ENCODE results near the gene USP5. TPM values are rescaled to one million over a fixed set of nuclear protein-coding genes. Genes with fewer than 3 reads are reported as not detected.

USP5 gene
- polyA plus RNA-seq, 1 of the 3 experiments (the other 2 are of a cell fraction): 97.2 TPM

DNA sequence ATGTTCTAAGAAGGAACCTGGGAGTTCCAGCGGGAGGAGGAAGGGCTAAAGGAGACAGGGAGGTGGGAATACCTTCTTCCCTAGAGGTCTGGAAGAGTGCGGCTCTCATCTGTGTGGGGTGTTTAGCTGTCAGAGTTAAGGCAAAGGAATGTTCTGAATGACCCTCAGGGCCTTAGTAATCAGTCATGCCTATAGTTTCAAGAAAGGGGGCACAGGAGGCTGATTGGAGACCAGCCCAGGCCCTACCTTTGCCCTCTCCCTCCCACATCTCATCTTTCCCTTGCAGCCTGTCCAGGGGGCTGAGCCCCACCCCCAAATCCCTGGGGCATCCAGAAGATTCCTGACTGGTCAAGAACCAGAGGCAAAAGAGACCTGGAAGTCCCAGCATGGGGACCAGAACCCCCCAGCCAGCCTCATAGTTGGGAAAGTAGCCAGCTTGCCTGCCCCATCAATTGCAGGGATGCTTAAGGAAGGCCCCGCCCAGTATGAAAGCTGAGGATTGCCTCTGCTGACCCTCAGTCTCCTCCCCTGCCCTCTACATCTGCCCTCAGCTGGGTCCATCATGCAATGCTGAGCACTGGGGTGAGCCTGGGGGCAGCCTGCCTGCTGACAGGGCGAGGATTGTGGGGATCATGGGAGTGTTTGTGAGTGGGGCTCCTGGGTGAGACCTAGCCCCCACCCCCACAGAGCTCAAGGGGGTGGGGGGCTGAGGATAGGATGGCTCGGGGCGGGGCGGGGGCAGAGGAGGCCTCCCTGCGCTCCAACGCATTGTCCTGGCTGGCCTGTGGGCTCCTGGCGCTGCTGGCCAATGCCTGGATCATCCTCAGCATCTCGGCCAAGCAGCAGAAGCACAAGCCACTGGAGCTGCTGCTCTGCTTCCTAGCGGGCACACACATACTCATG, 28.5 kb upstream of the USP5 start:
- Histone ChIP-seq H3K4me1 (ENCODE audit: control insufficient read depth in 1 of 2, insufficient read depth in 2 of 2, low read depth in 1 of 2, low read length in 1 of 2) (peaks cover 24 to 70% of the 10 kb centered on the region in 2 experiments; a peak in 3 of 4 replicates), H3K4me2 (no peak overlapping the region), H4K20me1 (ENCODE audit: insufficient read depth) (no peaks in the 10 kb centered on the region), H3K79me2 (ENCODE audit: insufficient read depth) (peaks cover 5% of the 10 kb centered on the region; the same call in 1 of the 2 replicates), H3K9me3 (no peaks in the 10 kb centered on the region), H3K9ac (no peak overlapping the region), H2AFZ (ENCODE audit: low read depth) (no peak overlapping the region), H3K27ac (ENCODE audit: low read depth in 2 of 2, low read length in 1 of 2) (no peak overlapping the region), H3K9me2 (no peaks in the 10 kb centered on the region), H3K4me3 (ENCODE audit: low read depth in 2 of 2, low read length in 1 of 2) (no peak overlapping the region), H3F3A (replicated peaks; ENCODE audit: insufficient read depth) (peaks cover 8% of the 10 kb centered on the region), H3K36me3 (replicated peaks in 1 of 2; ENCODE audit: control insufficient read depth in 1 of 2, insufficient read depth in 2 of 2, low read length in 1 of 2) (no peaks in the 10 kb centered on the region), H3K27me3 (ENCODE audit: insufficient read depth) (no peaks in the 10 kb centered on the region)
- DNase-seq: no peak
- ChIA-PET POLR2A (interaction anchor here (0.6 to 7.0 kb wide), 4 partner anchors 14 to 140 kb away, joined by 3 to 46 read pairs (median 3); partner anchors contain the start of genes MLF2 and SPSB2), CTCF (interaction anchor here (0.6 to 14.1 kb wide), 11 partner anchors 12 to 210 kb away, joined by 3 to 246 read pairs (median 24); partner anchors contain the start of genes CDCA3, GNB3, MLF2 and PTMS)
- WGBS (ENCODE audit: low lambda C conversion rate): 79% methylated on average over 3 of the region's 12 CpGs
- TF ChIP-seq GATA2 (CRISPR knock-in tag; IDR thresholded peaks at IDR 0.05) (no peak), MEF2A (IDR thresholded peaks at IDR 0.05; ENCODE audit: borderline replicate concordance, low read depth) (no peak), FOSL2 (IDR thresholded peaks at IDR 0.05; ENCODE audit: borderline replicate concordance, low read depth) (no peak), EZH2phosphoT487 (IDR thresholded peaks at IDR 0.05; ENCODE audit: borderline replicate concordance, low read depth) (no peak), NFIC (IDR thresholded peaks at IDR 0.05; ENCODE audit: borderline replicate concordance) (no peak), TCF12 (IDR thresholded peaks at IDR 0.05) (no peak), TEAD4 (IDR thresholded peaks at IDR 0.05; ENCODE audit: borderline replicate concordance, insufficient read depth) (no peak), SMC3 (IDR thresholded peaks at IDR 0.05; ENCODE audit: low read depth, low read length) (no peak), RAD21 (IDR thresholded peaks at IDR 0.05; ENCODE audit: low read length) (no peak), FOXJ3 (CRISPR knock-in tag; IDR thresholded peaks at IDR 0.05) (no peak), GABPA (IDR thresholded peaks at IDR 0.05; ENCODE audit: low read depth) (no peak)
- TF ChIP-seq, protein P1, sequence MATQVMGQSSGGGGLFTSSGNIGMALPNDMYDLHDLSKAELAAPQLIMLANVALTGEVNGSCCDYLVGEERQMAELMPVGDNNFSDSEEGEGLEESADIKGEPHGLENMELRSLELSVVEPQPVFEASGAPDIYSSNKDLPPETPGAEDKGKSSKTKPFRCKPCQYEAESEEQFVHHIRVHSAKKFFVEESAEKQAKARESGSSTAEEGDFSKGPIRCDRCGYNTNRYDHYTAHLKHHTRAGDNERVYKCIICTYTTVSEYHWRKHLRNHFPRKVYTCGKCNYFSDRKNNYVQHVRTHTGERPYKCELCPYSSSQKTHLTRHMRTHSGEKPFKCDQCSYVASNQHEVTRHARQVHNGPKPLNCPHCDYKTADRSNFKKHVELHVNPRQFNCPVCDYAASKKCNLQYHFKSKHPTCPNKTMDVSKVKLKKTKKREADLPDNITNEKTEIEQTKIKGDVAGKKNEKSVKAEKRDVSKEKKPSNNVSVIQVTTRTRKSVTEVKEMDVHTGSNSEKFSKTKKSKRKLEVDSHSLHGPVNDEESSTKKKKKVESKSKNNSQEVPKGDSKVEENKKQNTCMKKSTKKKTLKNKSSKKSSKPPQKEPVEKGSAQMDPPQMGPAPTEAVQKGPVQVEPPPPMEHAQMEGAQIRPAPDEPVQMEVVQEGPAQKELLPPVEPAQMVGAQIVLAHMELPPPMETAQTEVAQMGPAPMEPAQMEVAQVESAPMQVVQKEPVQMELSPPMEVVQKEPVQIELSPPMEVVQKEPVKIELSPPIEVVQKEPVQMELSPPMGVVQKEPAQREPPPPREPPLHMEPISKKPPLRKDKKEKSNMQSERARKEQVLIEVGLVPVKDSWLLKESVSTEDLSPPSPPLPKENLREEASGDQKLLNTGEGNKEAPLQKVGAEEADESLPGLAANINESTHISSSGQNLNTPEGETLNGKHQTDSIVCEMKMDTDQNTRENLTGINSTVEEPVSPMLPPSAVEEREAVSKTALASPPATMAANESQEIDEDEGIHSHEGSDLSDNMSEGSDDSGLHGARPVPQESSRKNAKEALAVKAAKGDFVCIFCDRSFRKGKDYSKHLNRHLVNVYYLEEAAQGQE (IDR thresholded peaks at IDR 0.05; ENCODE audit: low read depth, low read length): no peak
- TF ChIP-seq, protein P2, sequence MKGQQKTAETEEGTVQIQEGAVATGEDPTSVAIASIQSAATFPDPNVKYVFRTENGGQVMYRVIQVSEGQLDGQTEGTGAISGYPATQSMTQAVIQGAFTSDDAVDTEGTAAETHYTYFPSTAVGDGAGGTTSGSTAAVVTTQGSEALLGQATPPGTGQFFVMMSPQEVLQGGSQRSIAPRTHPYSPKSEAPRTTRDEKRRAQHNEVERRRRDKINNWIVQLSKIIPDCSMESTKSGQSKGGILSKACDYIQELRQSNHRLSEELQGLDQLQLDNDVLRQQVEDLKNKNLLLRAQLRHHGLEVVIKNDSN (IDR thresholded peaks at IDR 0.05; ENCODE audit: borderline replicate concordance, low read depth): no peak
- TF ChIP-seq, protein P3, sequence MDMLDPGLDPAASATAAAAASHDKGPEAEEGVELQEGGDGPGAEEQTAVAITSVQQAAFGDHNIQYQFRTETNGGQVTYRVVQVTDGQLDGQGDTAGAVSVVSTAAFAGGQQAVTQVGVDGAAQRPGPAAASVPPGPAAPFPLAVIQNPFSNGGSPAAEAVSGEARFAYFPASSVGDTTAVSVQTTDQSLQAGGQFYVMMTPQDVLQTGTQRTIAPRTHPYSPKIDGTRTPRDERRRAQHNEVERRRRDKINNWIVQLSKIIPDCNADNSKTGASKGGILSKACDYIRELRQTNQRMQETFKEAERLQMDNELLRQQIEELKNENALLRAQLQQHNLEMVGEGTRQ (IDR thresholded peaks at IDR 0.05; ENCODE audit: borderline replicate concordance, low read depth, low read length): no peak
